ENCODE measurements around the gene COPS6.

GRCh38 chr7:100122568-100122967, 33.8 kb downstream of the COPS6 start:
- TF ChIP-seq EZH2 (IDR thresholded peaks at IDR 0.05; ENCODE audit: borderline replicate concordance, insufficient read depth, low read depth, low read length, poor library complexity, severe bottlenecking), result no peak
- TF ChIP-seq, protein P1, sequence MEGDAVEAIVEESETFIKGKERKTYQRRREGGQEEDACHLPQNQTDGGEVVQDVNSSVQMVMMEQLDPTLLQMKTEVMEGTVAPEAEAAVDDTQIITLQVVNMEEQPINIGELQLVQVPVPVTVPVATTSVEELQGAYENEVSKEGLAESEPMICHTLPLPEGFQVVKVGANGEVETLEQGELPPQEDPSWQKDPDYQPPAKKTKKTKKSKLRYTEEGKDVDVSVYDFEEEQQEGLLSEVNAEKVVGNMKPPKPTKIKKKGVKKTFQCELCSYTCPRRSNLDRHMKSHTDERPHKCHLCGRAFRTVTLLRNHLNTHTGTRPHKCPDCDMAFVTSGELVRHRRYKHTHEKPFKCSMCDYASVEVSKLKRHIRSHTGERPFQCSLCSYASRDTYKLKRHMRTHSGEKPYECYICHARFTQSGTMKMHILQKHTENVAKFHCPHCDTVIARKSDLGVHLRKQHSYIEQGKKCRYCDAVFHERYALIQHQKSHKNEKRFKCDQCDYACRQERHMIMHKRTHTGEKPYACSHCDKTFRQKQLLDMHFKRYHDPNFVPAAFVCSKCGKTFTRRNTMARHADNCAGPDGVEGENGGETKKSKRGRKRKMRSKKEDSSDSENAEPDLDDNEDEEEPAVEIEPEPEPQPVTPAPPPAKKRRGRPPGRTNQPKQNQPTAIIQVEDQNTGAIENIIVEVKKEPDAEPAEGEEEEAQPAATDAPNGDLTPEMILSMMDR (IDR thresholded peaks at IDR 0.05), result no peak
